H1 (cell line): ENCODE results near the gene TECR. TPM values are rescaled to one million over a fixed set of nuclear protein-coding genes. Genes with fewer than 3 reads are reported as not detected.

ENCODE experiments used
- JUND ChIP-seq: IDR thresholded peaks from 2 replicates; pipeline ENCODE4 v1.6.1; 2011; ENCODE audit warnings: mild to moderate bottlenecking, improper control_type of control experiment, low read length
- RNF2 ChIP-seq: fragments of 200-900, 300-1000 bp; sonication (generic); IDR thresholded peaks from 2 replicates; pipeline ENCODE4 v1.7.1; 2016; ENCODE audit warnings: borderline replicate concordance, low read depth, mild to moderate bottlenecking, antibody characterized with exemption, low read length; ENCODE audit not compliant: poor library complexity, severe bottlenecking; ENCODE audit errors: missing control alignments
- polyA plus RNA-seq, 7 experiments: library from polyadenylated mRNA; depleted of rRNA in 3 of 7; stranded (reverse) in 5 of 7; unstranded in 2 of 7; fragments of >200 nt in 5 of 7; fragments of 200-250 nt in 2 of 7; gene quantifications; 1 replicate in 5 of 7; 2 replicates in 1 of 7; 4 replicates in 1 of 7; pipeline versions ENCODE4 v1.2.1 to v1.2.3, GENCODE V29; 2011 to 2013; ENCODE audit warnings: missing spikeins in 2 of 7, mixed read lengths in 2 of 7
- total RNA-seq: library from RNA; stranded (reverse); fragmentation: NEBNext Ultra II Directional; extraction: Animal tissue kit (Norgen Biotek cat#: 25700); gene quantifications from 2 replicates; pipeline ENCODE4 v1.2.1, GENCODE V29; 2021

The TECR gene
- total and polyA plus RNA-seq, 2 of the 8 experiments (the other 6 are each of a cell fraction or from before 2014, with no cell fraction given) = 172 to 405 TPM

GRCh38 chr19:14530506-14530905 lies 1.1 kb downstream of the TECR start (continued):
- no peak for TF ChIP-seq RNF2
- TF ChIP-seq JUND = no peak
- TF ChIP-seq, all 59 proteins: peak for 0
